ENCODE results near the gene RARRES1.

The RARRES1 gene

DNA sequence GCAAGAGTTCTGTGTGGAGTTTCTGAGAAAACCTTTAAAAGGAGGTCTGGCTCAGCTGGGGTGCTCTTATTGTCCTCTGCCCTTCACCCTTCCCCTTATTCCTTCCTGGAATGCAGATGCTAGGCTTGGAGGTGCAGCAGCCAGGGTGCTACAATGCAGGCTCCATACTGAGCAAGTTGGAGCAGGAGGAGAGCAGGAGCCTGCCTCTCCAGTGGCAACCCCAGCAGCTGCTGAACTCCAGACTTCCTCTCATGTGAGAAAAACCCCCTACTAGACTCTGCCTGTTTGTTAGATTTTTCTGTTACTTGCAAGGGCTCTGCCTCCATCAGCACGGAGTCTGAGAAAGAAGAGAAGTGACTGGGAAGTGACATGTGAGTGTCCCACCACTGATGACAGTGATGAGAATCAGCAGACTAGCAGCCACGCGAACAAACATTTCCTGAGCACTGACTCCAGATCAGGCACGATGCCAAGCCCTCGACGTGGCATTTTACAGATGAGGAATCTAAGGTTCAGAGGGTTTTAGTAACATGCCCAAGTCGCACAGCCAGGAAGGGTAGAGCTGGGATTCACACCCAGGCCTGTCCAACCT, 16.1 kb upstream of the RARRES1 start:
- Mint-ChIP-seq H3K4me1 (peaks cover 12% of the 10 kb centered on the region), H3K27ac (peak overlapping the region; percentile 55), H3K27me3 (ENCODE audit: low read depth, poor library complexity) (no peaks in the 10 kb centered on the region), H3K36me3 (ENCODE audit: low read depth) (peaks cover 24% of the 10 kb centered on the region), H3K9me3 (no peaks in the 10 kb centered on the region), H3K4me3 (no peak overlapping the region)
- TF ChIP-seq, protein P1, sequence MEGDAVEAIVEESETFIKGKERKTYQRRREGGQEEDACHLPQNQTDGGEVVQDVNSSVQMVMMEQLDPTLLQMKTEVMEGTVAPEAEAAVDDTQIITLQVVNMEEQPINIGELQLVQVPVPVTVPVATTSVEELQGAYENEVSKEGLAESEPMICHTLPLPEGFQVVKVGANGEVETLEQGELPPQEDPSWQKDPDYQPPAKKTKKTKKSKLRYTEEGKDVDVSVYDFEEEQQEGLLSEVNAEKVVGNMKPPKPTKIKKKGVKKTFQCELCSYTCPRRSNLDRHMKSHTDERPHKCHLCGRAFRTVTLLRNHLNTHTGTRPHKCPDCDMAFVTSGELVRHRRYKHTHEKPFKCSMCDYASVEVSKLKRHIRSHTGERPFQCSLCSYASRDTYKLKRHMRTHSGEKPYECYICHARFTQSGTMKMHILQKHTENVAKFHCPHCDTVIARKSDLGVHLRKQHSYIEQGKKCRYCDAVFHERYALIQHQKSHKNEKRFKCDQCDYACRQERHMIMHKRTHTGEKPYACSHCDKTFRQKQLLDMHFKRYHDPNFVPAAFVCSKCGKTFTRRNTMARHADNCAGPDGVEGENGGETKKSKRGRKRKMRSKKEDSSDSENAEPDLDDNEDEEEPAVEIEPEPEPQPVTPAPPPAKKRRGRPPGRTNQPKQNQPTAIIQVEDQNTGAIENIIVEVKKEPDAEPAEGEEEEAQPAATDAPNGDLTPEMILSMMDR (IDR thresholded peaks at IDR 0.05), result no peak
- DNase-seq, result no peak

DNA sequence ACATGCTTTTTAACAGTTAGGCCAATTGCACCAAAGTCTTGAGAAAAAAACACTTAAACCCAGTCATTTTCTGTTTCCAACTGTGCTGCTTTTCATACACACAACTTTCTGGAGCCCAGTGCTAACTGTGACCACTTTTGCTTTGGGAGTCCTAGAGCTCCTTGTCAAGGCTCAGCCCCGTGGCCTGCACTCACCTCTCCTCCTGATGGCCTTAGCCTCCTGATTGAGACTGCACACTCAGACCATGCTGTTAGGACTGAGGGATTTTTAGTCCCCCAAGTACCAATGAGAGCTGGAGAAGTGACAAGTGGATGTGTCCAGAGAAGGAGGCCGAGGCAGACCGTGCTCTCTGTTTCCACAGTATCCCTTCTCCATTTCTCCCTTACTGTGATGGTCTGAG, 15.2 kb upstream of the RARRES1 start:
- no peaks in the 10 kb centered on the region for H3K27me3 Mint-ChIP-seq (ENCODE audit: low read depth, poor library complexity)
- H3K27ac Mint-ChIP-seq, result no peak overlapping the region
- peaks cover 12% of the 10 kb centered on the region for H3K4me1 Mint-ChIP-seq
- no peak overlapping the region for H3K4me3 Mint-ChIP-seq
- H3K9me3 Mint-ChIP-seq, result no peaks in the 10 kb centered on the region
- TF ChIP-seq, protein P1 (IDR thresholded peaks at IDR 0.05), result no peak
- peaks cover 30% of the 10 kb centered on the region for H3K36me3 Mint-ChIP-seq (ENCODE audit: low read depth)
- no peak for DNase-seq

DNA sequence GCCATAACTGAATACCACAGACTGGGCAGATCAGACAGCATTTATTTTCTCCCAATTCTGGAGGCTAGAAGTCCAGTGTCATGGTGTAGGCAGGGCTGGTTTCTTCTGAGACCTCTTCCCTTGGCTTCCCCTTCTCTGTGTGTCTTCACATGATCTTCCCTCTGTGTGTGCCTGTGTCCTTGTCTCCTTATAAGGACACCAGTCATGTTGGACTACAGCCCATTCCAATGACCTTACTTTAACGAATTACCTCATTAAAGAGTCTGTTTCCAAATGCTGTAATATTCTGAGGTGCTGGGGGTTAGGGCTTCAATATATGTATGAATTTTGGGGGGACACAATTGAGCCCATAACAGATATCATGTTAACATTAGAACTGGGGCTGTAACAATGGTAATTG, 13.3 kb upstream of the RARRES1 start:
- H3K36me3 Mint-ChIP-seq (ENCODE audit: low read depth), result peaks cover 37% of the 10 kb centered on the region
- TF ChIP-seq, protein P1 (IDR thresholded peaks at IDR 0.05), result no peak
- no peaks in the 10 kb centered on the region for H3K9me3 Mint-ChIP-seq
- DNase-seq, result no peak
- H3K4me1 Mint-ChIP-seq, result peaks cover 12% of the 10 kb centered on the region
- no peak overlapping the region for H3K27ac Mint-ChIP-seq
- H3K4me3 Mint-ChIP-seq, result no peak overlapping the region
- H3K27me3 Mint-ChIP-seq (ENCODE audit: low read depth, poor library complexity), result no peaks in the 10 kb centered on the region

DNA sequence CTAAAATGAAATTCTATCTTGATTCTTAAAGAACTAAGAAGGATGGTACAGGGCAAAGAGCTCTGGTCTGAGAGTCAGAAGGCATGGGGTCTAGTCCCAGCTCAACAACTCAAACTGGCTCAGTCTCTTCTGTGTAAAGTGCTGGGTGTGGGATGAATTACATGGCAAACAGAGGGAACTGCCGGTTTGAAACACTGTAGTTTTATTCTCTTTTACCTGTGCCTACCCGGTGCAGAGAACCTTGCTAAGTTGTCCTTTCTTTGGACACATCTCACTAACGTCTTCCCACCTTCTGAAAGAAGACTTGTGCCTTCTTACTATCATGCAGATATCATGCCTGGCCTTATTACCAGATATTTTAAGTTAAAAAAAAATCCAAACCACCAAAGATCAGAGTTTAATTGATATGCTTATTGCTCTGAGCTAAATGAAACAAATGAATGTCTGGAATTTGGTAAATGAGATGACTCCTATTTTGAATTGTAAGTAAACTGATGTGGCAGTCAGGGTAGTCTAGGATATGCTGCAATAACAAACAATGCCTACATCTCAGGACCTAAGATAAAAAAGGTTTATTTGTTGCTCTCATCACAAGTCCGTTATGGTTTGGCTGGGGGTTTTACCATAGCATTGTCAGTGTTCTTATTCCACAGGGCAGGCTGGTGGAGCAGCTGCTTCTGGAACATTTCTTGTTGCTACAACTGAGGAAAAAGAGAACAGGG, 12.5 kb upstream of the RARRES1 start:
- Mint-ChIP-seq H3K27me3 (ENCODE audit: low read depth, poor library complexity) (no peaks in the 10 kb centered on the region), H3K36me3 (ENCODE audit: low read depth) (peaks cover 37% of the 10 kb centered on the region), H3K9me3 (no peaks in the 10 kb centered on the region), H3K27ac (no peak overlapping the region), H3K4me3 (no peak overlapping the region), H3K4me1 (peaks cover 6% of the 10 kb centered on the region)
- DNase-seq, result no peak
- TF ChIP-seq, protein P1 (IDR thresholded peaks at IDR 0.05), result no peak

- H3K27me3 Mint-ChIP-seq (ENCODE audit: low read depth, poor library complexity), result peaks cover 3% of the 10 kb centered on the region
- no peak for DNase-seq
- no peaks in the 10 kb centered on the region for H3K9me3 Mint-ChIP-seq
- no peak overlapping the region for H3K27ac Mint-ChIP-seq
- H3K4me1 Mint-ChIP-seq, result no peaks in the 10 kb centered on the region
- H3K4me3 Mint-ChIP-seq, result no peak overlapping the region
- TF ChIP-seq, protein P1 (IDR thresholded peaks at IDR 0.05), result no peak
- peaks cover 37% of the 10 kb centered on the region for H3K36me3 Mint-ChIP-seq (ENCODE audit: low read depth)
These were observed 11.7 kb upstream of the RARRES1 start for GRCh38 chr3:158743664-158744566.

Measured in nephron progenitor cell (in vitro differentiated cells).